ENCODE data around the gene PNLIPRP1.

DNA sequence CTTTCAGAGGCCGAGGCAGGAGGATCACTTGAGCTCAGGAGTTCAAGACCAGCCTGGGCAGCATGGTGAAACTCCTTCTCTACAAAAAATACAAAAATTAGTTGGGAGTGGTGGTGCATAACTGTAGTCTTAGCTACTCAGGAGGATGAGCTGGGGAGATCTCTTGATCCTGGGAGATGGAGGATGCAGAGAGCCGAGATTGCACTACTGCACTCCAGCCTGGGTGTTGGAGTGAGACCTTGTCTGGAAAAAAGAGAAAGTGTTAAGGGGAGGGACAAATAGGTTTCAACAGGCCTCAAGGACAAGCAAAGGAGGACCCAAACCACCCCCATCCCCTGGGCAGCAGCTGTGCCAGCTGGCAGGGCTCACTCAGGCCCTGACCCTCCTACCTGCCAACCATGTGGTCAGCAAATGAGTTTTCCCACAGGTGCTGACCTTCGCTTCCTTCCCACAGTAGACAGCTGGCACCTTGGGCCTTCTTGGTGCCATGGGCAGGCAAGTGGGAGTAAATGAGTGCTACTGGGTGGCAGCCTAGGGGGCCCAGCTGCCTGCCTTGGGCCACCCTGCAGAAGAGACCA, 24.5 kb downstream of the PNLIPRP1 start:
- TF ChIP-seq CTCF (IDR thresholded peaks at IDR 0.05; ENCODE audit: insufficient read depth, low read length, poor library complexity, severe bottlenecking) (no peak), EZH2phosphoT487 (conservative IDR thresholded peaks at IDR 0.05; ENCODE audit: low read length) (no peak)

Data from SU-DHL-6 (cell line).